IPS DF 4.7 (cell line): ENCODE results near the gene STX1B.
"Not testable (repeated sequence)": the region's sequence is repeated elsewhere in the genome, so short reads cannot be mapped to it uniquely, and the experiment has no call there.

Source experiments
- DNase-seq: peaks from one replicate; pipeline ENCODE4 v3.0.0-alpha.2; 2013; ENCODE audit warnings: low spot score; ENCODE audit errors: extremely low read depth

The STX1B gene

DNA sequence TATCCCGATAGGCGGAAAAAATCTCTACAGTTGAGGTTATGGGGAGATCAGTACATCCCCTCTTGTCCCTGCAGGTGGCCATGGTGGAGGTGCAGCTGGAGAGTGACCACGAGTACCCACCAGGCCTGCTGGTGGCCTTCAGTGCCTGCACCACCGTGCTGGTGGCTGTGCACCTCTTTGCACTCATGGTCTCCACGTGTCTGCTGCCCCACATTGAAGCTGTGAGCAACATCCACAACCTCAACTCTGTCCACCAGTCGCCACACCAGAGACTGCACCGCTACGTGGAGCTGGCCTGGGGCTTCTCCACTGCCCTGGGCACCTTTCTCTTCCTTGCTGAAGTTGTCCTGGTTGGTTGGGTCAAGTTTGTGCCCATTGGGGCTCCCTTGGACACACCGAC, 57.3 kb downstream of the STX1B start:
- no peak for DNase-seq

DNA sequence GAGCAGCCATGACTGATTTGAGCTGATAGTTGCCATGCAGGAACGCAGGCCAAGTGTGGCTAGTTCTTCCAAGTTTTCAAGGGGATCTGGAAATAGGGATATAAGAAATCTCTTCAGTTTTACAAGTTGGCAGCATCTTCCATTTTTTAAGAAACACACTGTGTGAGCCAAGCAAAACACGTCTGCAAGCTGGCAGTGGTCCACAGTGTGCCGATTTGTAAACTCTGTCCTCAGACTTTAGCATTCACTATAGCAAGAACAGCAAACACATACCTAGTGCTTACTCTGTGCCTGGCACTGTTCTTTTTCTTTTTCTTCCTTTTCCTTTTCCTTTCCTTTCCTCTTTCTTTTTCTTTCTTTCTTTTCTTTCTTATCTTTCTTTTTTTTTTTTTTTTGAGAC, 58.7 kb downstream of the STX1B start:
- DNase-seq, result no peak

DNA sequence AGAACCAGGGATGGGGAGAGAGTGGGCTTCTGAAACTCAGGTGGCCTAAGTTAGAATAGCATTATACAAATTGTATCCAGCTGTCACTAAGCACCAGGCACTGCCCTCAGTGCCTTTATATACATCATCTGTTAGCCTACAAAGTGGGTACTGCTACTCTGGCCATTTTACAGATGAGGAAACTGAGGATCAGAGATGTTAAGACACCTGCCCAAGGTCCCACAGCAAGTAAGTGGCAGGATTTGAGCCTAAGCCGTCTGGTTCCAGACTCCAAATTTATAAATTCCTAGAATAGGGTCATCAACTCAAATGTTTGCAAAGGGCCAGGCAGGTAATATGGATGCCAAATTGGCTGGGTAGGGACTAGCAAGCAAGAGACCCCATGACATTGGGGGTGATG, 59.2 kb downstream of the STX1B start:
- no peak for DNase-seq

DNA sequence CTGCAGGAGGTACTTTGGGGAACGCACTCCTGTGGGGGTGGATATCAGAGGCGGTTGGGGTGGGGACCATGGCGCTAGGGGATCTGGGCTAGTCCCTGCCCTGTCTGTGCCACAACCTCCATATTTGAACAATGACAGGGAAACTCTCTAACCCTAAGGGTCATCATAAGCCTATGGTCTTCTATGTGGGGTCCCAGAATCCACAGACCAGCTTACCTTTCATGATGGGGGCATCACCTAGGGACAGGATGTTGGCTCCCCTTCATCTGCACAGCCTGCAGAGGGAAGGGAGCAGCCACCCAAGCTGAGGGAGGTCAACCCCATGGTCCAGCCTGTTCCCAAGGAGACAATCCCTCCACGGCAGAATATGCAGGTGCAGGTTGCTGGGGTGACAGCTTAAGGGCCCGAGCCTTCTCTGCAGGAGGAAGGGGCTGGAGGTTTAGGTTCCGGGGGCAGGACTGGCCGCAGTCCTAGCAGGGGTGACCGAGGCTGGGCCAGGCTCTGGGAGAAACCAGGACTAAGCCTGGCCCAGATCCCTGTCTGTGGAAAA, 59.8 kb downstream of the STX1B start:
- no peak for DNase-seq

DNA sequence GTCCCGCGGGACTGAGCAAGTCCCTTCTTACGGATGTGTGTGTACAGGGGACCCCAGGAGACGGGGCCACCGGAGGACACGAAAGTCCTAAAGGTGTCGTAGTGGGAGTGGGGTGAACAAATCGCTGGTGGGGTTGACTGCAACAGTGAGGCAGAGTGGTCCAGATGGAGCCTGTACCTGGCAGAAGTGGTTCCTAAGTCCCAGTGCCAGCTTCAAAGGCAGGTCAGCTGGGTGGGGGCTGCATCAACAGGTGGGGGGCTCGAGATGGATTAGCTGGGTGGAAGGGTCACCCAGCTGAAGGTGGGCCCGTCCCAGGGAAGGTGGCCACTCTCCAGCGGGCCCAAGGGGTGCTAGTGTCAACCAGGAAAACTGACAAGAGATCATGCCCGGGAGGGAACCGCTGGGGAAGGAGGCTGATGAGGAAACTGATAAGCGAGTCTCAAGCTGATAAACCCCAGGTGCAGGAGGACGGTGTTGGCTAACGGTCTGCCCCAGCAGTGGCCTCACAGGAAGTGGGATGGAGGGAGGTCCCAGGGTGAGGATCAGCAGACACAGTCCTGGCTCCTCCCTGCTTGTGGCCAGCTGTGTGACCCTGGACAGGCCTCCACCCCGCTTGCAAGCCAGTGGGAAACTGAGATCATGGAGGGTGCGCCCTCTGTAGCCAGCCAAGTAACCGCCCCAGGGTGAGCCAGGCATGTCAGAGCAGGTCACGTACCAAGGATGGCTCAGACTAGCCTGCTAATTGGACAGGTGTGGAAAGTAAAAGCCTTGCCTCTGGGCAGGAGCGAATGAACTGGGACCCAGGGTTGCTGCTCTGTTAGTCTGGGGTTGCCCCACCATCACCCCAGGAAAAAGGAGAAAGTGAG, 60.6 kb downstream of the STX1B start:
- no peak for DNase-seq

DNA sequence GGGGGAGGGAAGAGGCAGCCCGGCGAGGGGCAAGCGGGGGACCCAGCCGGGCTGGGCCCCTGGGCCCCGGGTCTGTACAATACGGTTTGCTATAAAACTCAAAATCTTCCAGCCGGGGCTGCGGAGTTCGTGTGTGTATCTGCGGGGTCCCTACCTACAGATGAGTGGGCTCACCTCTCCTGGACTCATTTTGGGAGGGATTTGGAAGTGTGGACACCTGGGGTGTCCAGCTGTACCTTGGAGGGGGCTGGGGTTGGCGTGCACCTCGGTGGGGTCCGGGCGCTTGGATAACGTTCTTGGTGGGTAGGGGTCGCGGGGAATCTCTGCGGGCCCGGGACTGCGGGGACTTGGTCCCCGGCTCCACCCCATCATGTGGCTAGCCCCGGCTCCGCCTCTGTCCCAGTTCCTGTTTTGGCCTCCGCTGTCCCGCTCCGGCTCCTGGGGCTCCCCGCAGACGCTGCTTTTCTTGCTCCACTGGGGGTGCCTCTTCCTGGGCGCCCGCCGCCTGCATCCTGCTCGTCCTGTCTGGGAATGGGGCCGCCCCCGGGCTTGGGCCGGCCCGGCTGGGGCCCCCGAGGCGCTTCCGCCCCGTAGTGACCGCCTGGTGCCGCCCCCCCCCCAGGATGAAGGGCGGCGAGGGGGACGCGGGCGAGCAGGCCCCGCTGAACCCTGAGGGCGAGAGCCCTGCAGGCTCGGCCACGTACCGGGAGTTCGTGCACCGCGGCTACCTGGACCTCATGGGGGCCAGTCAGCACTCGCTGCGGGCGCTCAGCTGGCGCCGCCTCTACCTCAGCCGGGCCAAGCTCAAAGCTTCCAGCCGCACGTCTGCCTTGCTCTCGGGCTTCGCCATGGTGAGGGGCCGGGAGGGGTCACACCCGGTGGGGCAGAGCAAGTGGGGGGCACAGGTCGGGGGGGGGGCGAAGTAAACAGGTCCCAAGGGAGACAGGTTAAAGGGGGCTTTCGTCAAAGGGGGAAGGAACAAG, 61.5 kb downstream of the STX1B start, which contains the start of gene ORAI3:
ORAI3 (plus strand) TSS at position 402 of the 983 bp plus-strand sequence; CDS start at position 624, 222 bp downstream.
- no peak for DNase-seq

DNA sequence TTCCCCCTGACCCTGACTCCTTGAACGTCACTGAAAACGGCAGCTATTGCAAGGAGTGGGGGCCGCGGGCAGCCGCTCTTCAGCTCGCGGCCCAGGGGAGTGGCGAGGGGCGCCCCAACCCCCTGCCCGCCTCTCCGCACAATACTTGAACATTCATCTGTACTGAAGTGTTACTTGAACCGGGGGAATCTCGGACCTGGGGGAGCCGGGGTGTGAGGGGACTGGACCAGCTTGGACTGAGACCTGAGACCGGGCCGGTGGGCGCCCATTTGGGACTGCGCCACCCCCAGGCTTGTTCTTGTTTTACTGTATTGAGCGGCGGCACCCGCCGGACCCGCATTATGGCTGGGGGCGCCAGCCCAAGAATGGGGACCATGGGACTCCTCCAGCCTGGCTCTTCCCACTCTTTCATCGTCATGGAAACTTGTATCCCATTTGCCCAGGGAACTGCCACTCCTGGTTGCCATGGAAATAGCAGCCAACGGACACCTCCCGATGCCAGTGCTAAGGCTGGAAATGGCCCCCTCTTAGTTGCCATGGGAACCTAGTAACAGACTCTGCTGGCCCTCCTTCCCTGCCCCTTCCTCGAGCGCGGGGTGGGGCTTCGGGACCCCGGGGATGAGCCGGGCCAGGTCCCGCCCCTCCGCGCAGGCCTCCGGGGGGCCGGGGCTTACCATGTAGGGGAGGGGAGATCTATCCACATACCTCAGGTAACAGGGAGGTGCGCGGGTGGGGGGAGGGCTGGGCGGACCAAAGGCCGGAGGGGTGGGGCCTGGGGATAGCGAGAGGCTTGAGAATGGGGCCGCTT, 62.4 kb downstream of the STX1B start:
- peak; percentile 100 for DNase-seq

DNA sequence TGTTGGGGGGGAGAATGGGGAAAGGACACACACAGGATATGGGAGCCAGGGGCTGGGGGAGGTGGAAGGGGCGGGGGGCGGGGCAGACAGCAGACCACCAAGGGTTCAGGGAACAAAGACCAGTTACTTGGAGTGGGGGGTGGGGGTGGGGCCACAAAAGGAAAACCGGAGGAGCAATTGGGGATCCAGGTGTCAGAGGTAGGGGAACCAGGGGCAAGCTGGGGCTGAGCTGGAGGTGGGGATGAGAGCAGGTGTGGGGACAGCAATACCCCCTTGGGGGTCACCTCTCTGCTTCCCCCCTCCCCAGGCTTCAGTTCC, 62.9 kb downstream of the STX1B start:
- DNase-seq, result no peak

DNA sequence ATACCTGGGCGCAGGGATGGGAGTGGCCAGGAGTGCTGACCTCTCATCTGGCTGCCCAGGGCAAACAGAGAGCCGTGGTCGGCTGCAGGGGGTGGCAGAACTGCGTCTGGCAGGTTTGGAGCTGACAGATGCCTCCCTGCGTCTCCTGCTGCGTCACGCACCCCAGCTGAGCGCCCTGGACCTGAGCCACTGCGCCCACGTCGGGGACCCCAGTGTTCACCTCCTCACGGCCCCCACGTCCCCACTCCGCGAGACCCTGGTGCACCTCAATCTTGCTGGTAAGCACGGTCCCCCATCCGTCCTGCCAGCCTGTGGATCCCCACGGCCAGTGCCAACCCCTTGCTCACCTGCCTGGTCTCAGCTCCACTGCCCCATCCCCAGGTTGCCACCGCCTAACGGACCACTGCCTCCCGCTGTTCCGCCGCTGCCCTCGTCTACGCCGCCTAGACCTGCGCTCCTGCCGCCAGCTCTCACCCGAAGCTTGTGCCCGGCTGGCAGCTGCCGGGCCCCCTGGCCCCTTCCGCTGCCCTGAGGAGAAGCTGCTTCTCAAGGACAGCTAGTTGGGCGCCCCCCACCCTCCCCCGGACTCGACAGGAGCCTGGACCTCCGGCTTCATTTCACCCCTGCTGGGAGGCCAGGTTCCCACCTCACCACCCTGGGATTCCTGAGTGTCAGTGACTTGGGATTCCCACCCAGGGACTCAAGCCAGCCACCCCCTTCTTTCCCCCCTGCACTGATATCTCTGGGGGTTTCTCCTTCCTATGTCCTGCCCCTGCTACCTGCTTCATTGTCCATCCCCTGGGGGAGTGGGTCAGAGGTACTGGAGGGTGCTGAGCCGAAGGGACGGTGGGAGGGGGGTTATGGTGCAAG, 63.5 kb downstream of the STX1B start:
- no peak for DNase-seq

DNA sequence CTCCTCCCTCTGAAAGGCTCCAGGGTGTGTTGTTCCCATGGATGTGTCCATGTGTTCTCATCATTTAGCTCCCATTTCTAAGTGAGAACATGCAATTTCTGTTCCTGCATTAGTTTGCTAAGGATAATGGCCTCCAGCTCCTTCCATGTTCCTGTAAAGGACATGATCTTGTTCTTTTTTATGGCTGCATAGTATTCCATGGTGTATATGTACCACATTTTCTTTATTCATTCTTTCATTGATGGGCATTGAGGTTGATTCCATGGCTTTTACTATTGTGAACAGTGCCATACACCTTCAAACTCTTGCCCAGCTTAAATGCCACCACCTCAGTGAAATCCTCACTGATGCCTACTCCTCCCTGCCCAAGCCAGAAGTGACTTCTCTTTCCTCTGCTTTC, 66.1 kb downstream of the STX1B start:
- no peak for DNase-seq

DNA sequence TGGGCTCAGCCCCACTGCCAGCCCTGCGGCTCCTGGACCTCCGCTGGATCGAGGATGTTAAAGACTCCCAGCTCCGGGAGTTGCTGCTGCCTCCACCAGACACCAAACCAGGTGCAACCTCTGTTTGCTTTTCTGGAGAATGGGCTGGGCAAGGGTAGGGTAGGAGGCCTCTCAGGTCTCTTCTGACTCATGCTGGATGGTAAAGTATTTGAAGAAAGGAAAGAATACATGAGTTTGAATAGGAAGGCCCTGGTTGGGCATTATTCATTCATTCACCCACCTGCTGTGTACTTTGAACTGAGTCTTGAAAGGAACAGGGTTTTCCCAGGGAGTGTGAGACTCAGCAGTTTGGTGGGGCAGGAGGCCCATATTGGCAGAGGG, 68.0 kb downstream of the STX1B start:
- DNase-seq, result no peak

DNA sequence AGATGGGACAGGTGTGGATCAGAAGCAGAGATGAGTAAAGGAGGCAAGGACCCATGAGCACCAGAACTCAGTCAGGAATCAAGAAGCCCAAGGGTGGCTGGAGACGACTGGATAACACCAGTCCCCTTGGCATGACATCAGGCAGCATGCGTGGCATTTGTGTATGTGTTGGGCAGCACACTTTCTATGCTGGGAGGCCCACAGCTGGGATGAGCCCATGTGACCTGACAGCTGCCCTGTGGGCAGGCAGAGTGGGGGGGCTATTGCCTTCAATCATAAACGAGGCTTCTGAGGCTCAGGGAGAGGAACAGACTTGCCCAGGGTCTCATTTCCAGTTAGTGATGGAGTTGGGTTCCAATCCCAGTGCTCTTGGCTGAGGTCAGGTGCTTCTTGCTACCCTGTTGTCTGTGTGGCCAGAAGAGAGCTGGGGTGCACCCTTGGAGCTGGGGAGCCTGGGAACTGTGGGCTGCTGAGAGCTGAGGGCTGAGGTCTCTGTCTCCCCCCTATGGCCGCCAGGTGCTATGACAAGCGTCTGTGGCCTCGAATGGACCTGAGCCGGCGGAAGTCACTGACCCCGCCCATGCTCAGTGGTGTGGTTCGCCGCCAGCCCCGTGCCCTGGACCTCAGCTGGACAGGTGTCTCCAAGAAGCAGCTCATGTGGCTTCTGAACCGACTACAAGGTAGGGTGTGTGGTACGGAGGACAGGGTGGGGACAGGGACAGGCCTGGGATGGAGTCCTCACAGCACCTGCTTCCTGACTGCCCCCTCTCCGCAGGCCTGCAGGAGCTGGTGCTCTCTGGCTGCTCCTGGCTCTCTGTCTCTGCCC, 68.6 kb downstream of the STX1B start:
- no peak for DNase-seq

DNA sequence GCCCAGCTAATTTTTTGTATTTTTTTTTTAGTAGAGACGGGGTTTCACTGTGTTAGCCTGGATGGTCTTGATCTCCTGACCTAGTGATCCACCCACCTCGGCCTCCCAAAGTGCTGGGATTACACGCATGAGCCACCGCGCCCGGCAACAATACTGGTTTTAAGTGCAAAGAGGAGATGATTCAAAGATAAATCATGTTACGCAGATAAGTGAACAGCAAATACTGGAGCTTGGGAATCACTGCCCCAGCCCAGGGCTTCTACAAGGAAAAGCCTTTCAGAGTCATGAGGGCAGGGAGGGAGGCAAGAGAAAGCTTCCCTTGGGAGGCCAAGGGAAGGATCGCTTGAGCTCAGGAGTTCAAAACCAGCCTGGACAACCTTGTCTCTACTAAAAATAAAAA, 70.9 kb downstream of the STX1B start:
- not testable (repeated sequence) for DNase-seq
